H9 (cell line): Measurements from ENCODE around the gene MRPL2. TPM values are rescaled to one million over a fixed set of nuclear protein-coding genes. Genes with fewer than 3 reads are reported as not detected.

ENCODE experiments used
- DNase-seq: peaks from one replicate; pipeline ENCODE4 v3.0.0-alpha.2; 2017
- H2AFZ ChIP-seq: one replicate; pipeline ENCODE4 v1.6.1; 2013; ENCODE audit warnings: mild to moderate bottlenecking, low read length, control low read depth, moderate library complexity
- H2AK5ac ChIP-seq: 2 replicates; pipeline ENCODE4 v1.6.1; 2013; ENCODE audit warnings: low read length, control low read depth, mixed read lengths; ENCODE audit not compliant: insufficient read length
- H2BK120ac ChIP-seq: one replicate; pipeline ENCODE4 v1.6.1; 2013; ENCODE audit warnings: low read depth, mild to moderate bottlenecking, low read length, control low read depth, inconsistent platforms; ENCODE audit not compliant: poor library complexity, severe bottlenecking
- H2BK12ac ChIP-seq: 2 replicates; pipeline ENCODE4 v1.6.1; 2013; ENCODE audit warnings: low read length, control low read depth, mixed read lengths, low read depth; ENCODE audit not compliant: insufficient read length
- H2BK15ac ChIP-seq: 2 replicates; pipeline ENCODE4 v1.6.1; 2013; ENCODE audit warnings: low read depth, low read length, control low read depth
- H2BK20ac ChIP-seq: one replicate; pipeline ENCODE4 v1.6.1; 2013; ENCODE audit warnings: low read depth, mild to moderate bottlenecking, low read length, control low read depth, inconsistent platforms; ENCODE audit not compliant: poor library complexity, severe bottlenecking
- H2BK5ac ChIP-seq: 2 replicates; pipeline ENCODE4 v1.6.1; 2013; ENCODE audit warnings: low read length, control low read depth, mixed read lengths; ENCODE audit not compliant: insufficient read length
- H3K14ac ChIP-seq: 2 replicates; pipeline ENCODE4 v1.6.1; 2013; ENCODE audit warnings: low read length, control low read depth; ENCODE audit not compliant: insufficient read depth
- H3K18ac ChIP-seq: 2 replicates; pipeline ENCODE4 v1.6.1; 2013; ENCODE audit warnings: low read depth, mild to moderate bottlenecking, mixed read lengths, low read length, control low read depth; ENCODE audit not compliant: insufficient read length
- H3K23ac ChIP-seq: 2 replicates; pipeline ENCODE4 v1.6.1; 2013; ENCODE audit warnings: low read length, control low read depth, mixed read lengths, low read depth; ENCODE audit not compliant: insufficient read length
- H3K23me2 ChIP-seq: 2 replicates; pipeline ENCODE4 v1.6.1; 2013; ENCODE audit warnings: low read depth, mild to moderate bottlenecking, mixed read lengths, low read length, control low read depth; ENCODE audit not compliant: insufficient read length, poor library complexity, severe bottlenecking
- H3K27ac ChIP-seq: 2 replicates; pipeline ENCODE4 v1.5.1; 2013; ENCODE audit warnings: low read length, control low read depth, mixed read lengths, low read depth; ENCODE audit not compliant: insufficient read length
- H3K27me3 ChIP-seq: 2 replicates; pipeline ENCODE4 v1.6.1; 2013; ENCODE audit warnings: low read length, control low read depth, inconsistent platforms; ENCODE audit not compliant: insufficient read depth
- H3K4ac ChIP-seq: 2 replicates; pipeline ENCODE4 v1.6.1; 2013; ENCODE audit warnings: low read depth, mild to moderate bottlenecking, control low read depth, inconsistent platforms, low read length, moderate library complexity
- H3K4me1 ChIP-seq: 2 replicates; pipeline ENCODE4 v1.6.1; 2013; ENCODE audit warnings: low read length, control low read depth, inconsistent platforms; ENCODE audit not compliant: insufficient read depth
- H3K4me2 ChIP-seq: 2 replicates; pipeline ENCODE4 v1.6.1; 2013; ENCODE audit warnings: low read length, control low read depth, mixed read lengths; ENCODE audit not compliant: insufficient read length, insufficient read depth
- H3K56ac ChIP-seq: 2 replicates; pipeline ENCODE4 v1.6.1; 2013; ENCODE audit warnings: low read depth, mild to moderate bottlenecking, mixed read lengths, low read length, control low read depth; ENCODE audit not compliant: insufficient read length
- H3K79me1 ChIP-seq: 2 replicates; pipeline ENCODE4 v1.6.1; 2013; ENCODE audit warnings: low read depth, mild to moderate bottlenecking, moderate library complexity, low read length, control low read depth, inconsistent platforms; ENCODE audit not compliant: insufficient read depth, poor library complexity, severe bottlenecking
- H3K79me2 ChIP-seq: 2 replicates; pipeline ENCODE4 v1.6.1; 2013; ENCODE audit warnings: low read length, control low read depth, inconsistent platforms; ENCODE audit not compliant: insufficient read depth
- H3K9ac ChIP-seq: 2 replicates; pipeline ENCODE4 v1.6.1; 2013; ENCODE audit warnings: low read length, control low read depth, mixed read lengths; ENCODE audit not compliant: insufficient read length; ENCODE audit errors: extremely low read depth
- H3K9me3 ChIP-seq: one replicate; pipeline ENCODE4 v1.6.1; 2013; ENCODE audit warnings: low read depth, low read length, inconsistent platforms; ENCODE audit not compliant: control insufficient read depth
- H3T11ph ChIP-seq: one replicate; pipeline ENCODE4 v1.6.1; 2013; ENCODE audit warnings: mild to moderate bottlenecking, low read length, control low read depth, inconsistent platforms
- H4K20me1 ChIP-seq: one replicate; pipeline ENCODE4 v1.6.1; 2013; ENCODE audit not compliant: control insufficient read depth, insufficient read length, insufficient read depth
- H4K5ac ChIP-seq: 2 replicates; pipeline ENCODE4 v1.6.1; 2013; ENCODE audit warnings: low read depth, mild to moderate bottlenecking, mixed read lengths, low read length, control low read depth; ENCODE audit not compliant: insufficient read length
- H4K8ac ChIP-seq: replicated peaks from 2 replicates; pipeline ENCODE4 v1.6.1; 2013; ENCODE audit warnings: low read length, control low read depth, mixed read lengths, low read depth; ENCODE audit not compliant: insufficient read length
- H4K91ac ChIP-seq: 2 replicates; pipeline ENCODE4 v1.6.1; 2013; ENCODE audit warnings: low read depth, mild to moderate bottlenecking, moderate library complexity, mixed read lengths, low read length, control low read depth; ENCODE audit not compliant: insufficient read length
- H3K27ac Mint-ChIP-seq, 3 experiments: 2 replicates in 2 of 3; 3 replicates in 1 of 3; pipeline ENCODE4 v1.8.0; 2020 to 2021; ENCODE audit warnings: mixed read lengths in 3 of 3, mild to moderate bottlenecking in 1 of 3, moderate library complexity in 1 of 3
- H3K27me3 Mint-ChIP-seq: 2 replicates; pipeline ENCODE4 v1.8.0; 2021; ENCODE audit warnings: low read depth, mild to moderate bottlenecking, moderate library complexity, mixed read lengths
- H3K36me3 Mint-ChIP-seq, 3 experiments: 2 replicates in 2 of 3; 3 replicates in 1 of 3; pipeline ENCODE4 v1.8.0; 2020 to 2021; ENCODE audit warnings: low read depth in 3 of 3, mixed read lengths in 3 of 3; ENCODE audit not compliant: insufficient read depth in 1 of 3
- H3K4me1 Mint-ChIP-seq, 2 experiments: 2 replicates each; pipeline ENCODE4 v1.8.0; 2020; ENCODE audit warnings: mixed read lengths in 2 of 2
- H3K4me3 Mint-ChIP-seq, 2 experiments: 2 replicates in 1 of 2; 3 replicates in 1 of 2; pipeline ENCODE4 v1.8.0; 2020 to 2021; ENCODE audit warnings: mild to moderate bottlenecking in 2 of 2, mixed read lengths in 2 of 2, moderate library complexity in 1 of 2
- H3K9me3 Mint-ChIP-seq, 2 experiments: 2 replicates in 1 of 2; 3 replicates in 1 of 2; pipeline ENCODE4 v1.8.0; 2020; ENCODE audit warnings: mild to moderate bottlenecking in 2 of 2, mixed read lengths in 2 of 2, moderate library complexity in 1 of 2
- CTCF ChIP-seq: fragments of 200-600 bp; sonication (generic); conservative IDR thresholded peaks from 3 replicates; pipeline ENCODE4 v1.8.0; 2021; ENCODE audit warnings: antibody characterized with exemption, mild to moderate bottlenecking
- WGBS: extraction: QIAGEN DNeasy Blood & Tissue Kit; methylation state at CpG from one replicate; pipeline ENCODE4 v1.1.7; 2013; ENCODE audit warnings: missing lambda C conversion rate, low lambda C conversion rate, mixed read lengths; ENCODE audit not compliant: insufficient read length; ENCODE audit errors: extremely low coverage; 5-methylcytosine and 5-hydroxymethylcytosine counted together
- total RNA-seq: library from RNA; stranded (reverse); gene quantifications from 2 replicates; pipeline ENCODE4 v1.2.1, GENCODE V29; 2021

Gene MRPL2
- total RNA-seq, 1 experiment from 2014 or later = 74.4 TPM

DNA sequence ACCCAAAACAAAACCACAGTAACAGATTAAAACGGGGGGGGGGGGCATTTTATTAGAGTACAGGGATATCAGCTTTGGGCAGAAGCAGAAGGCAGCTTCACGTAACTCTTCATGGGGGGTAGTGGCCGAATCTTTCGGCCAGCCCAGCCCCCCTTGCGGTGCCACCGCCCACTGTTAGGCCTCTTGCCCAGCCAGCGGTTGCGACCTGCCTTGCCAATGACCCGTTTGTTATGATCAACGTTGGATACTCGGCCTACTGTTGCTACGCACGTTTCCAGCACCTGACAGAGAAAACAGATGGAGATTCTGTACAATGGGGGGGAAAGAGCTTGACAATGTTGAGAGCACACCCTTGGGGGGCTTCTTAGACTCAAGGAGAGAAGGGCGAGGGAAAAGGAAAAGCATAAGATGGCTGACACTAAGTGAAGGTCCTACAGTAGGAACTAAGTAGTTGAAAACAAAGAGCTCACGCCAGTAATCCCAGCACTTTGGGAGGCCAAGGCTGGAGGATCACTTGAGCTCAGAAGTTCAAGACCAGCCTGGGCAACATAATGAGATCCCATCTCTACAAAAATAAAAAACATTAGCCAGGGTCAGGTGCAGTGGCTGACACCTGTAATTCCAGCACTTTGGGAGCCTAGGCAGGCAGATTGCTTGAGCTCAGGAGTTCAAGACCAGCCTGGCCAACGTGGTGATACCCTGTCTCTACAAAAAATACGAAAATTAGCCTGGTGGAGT, 4.9 kb downstream of the MRPL2 start:
- no peak overlapping the region for H2BK12ac ChIP-seq
- TF ChIP-seq CTCF = no peak

More for the DNA sequence above, 4.9 kb downstream of the MRPL2 start:
- Mint-ChIP-seq H3K9me3 (peaks cover 0 to 3% of the 10 kb centered on the region in 2 experiments; a peak in 1 of 5 replicates), H3K4me3 (peak overlapping the region; percentile 94), H3K36me3 (peaks cover 31 to 53% (median 52%) of the 10 kb centered on the region in 3 experiments), H3K27ac (peak overlapping the region; percentile 85 to 97 (median 94); a peak in 6 of 7 replicates), H3K4me1 (peaks cover 30 to 32% of the 10 kb centered on the region in 2 experiments), H3K27me3 (no peaks in the 10 kb centered on the region; the same call in 1 of the 2 replicates)
- Histone ChIP-seq H4K20me1 (no peaks in the 10 kb centered on the region), H2BK5ac (no peak overlapping the region), H2AFZ (no peak overlapping the region), H4K8ac (no peak overlapping the region), H3K9me3 (no peaks in the 10 kb centered on the region), H2BK15ac (no peak overlapping the region), H4K5ac (no peak overlapping the region), H3K27ac (no peak overlapping the region), H3T11ph (no peak overlapping the region), H4K91ac (no peak overlapping the region), H3K79me1 (peaks cover 3% of the 10 kb centered on the region), H3K9ac (no peak overlapping the region), H3K27me3 (no peaks in the 10 kb centered on the region), H3K18ac (peak overlapping the region; percentile 17), H2BK20ac (no peak overlapping the region), H3K56ac (no peak overlapping the region), H3K4me1 (0 out of 2 replicates have a peak, but pooled peaks cover 4% of the 10 kb centered on the region), H3K4ac (no peak overlapping the region), H3K79me2 (peaks cover 10% of the 10 kb centered on the region; the same call in 1 of the 2 replicates), H2BK120ac (no peak overlapping the region), H3K23me2 (peaks cover 7% of the 10 kb centered on the region), H3K4me2 (peak overlapping the region; percentile 52), H2AK5ac (no peak overlapping the region), H3K14ac (no peak overlapping the region), H3K23ac (no peak overlapping the region)
- peak; percentile 36 for DNase-seq
- WGBS = no CpG with 5 or more reads among the region's 17 CpGs
